Neuronal stem cell (in vitro differentiated cells): ENCODE data around the gene MACROD2.

Experiments
- DNase-seq: peaks from one replicate; pipeline ENCODE4 v3.0.0-alpha.2; 2013; ENCODE audit warnings: low spot score
- H2AFZ ChIP-seq: one replicate; pipeline ENCODE4 v1.6.1; 2013; ENCODE audit warnings: mild to moderate bottlenecking, low read length, inconsistent platforms
- H2AK5ac ChIP-seq: 2 replicates; pipeline ENCODE4 v1.6.1; 2013; ENCODE audit warnings: low read depth, mild to moderate bottlenecking, inconsistent platforms, low read length, moderate library complexity, mixed read lengths
- H2BK120ac ChIP-seq: 2 replicates; pipeline ENCODE4 v1.6.1; 2013; ENCODE audit warnings: low read depth, mild to moderate bottlenecking, inconsistent platforms, low read length, moderate library complexity, mixed read lengths
- H2BK12ac ChIP-seq: one replicate; pipeline ENCODE4 v1.6.1; 2013; ENCODE audit warnings: low read length, inconsistent platforms
- H2BK15ac ChIP-seq: 2 replicates; pipeline ENCODE4 v1.6.1; 2013; ENCODE audit warnings: mild to moderate bottlenecking, low read length, inconsistent platforms, mixed read lengths
- H2BK5ac ChIP-seq: one replicate; pipeline ENCODE4 v1.6.1; 2013; ENCODE audit warnings: inconsistent platforms, mild to moderate bottlenecking, low read length, moderate library complexity
- H3K14ac ChIP-seq: one replicate; pipeline ENCODE4 v1.6.1; 2013; ENCODE audit warnings: low read length, inconsistent platforms
- H3K18ac ChIP-seq: 2 replicates; pipeline ENCODE4 v1.6.1; 2013; ENCODE audit warnings: low read length, inconsistent platforms
- H3K23ac ChIP-seq: 2 replicates; pipeline ENCODE4 v1.6.1; 2013; ENCODE audit warnings: low read depth, mild to moderate bottlenecking, mixed read lengths, low read length, inconsistent platforms; ENCODE audit not compliant: poor library complexity
- H3K27ac ChIP-seq: replicated peaks from 3 replicates; pipeline ENCODE4 v1.5.1; 2013; ENCODE audit warnings: low read length, inconsistent platforms
- H3K27me3 ChIP-seq, 3 experiments: 2 replicates each; pipeline ENCODE4 v1.6.1; 2013; ENCODE audit warnings: low read length in 3 of 3, mild to moderate bottlenecking in 2 of 3, inconsistent platforms in 1 of 3, low read depth in 1 of 3, mixed read lengths in 1 of 3, moderate library complexity in 1 of 3; ENCODE audit not compliant: control insufficient read depth in 3 of 3, insufficient read depth in 3 of 3
- H3K36me3 ChIP-seq, 2 donors: replicated peaks in 1 of 2; 2 replicates each; pipeline ENCODE4 v1.6.1; 2013; ENCODE audit warnings: low read length in 2 of 2; ENCODE audit not compliant: control insufficient read depth in 2 of 2, insufficient read depth in 2 of 2
- H3K4ac ChIP-seq: 2 replicates; pipeline ENCODE4 v1.6.1; 2013; ENCODE audit warnings: inconsistent platforms, mild to moderate bottlenecking, low read length, moderate library complexity
- H3K4me1 ChIP-seq, 2 donors: 1 replicate in 1 of 2; 2 replicates in 1 of 2; pipeline ENCODE4 v1.6.1; 2013; ENCODE audit warnings: low read length in 2 of 2, low read depth in 1 of 2; ENCODE audit not compliant: control insufficient read depth in 2 of 2, insufficient read depth in 1 of 2
- H3K4me2 ChIP-seq: one replicate; pipeline ENCODE4 v1.6.1; 2013; ENCODE audit warnings: mild to moderate bottlenecking, low read length, inconsistent platforms; ENCODE audit not compliant: insufficient read depth, poor library complexity, severe bottlenecking
- H3K4me3 ChIP-seq, 2 donors: 2 replicates each; pipeline ENCODE4 v1.5.1; 2013; ENCODE audit warnings: low read length in 2 of 2, mild to moderate bottlenecking in 2 of 2, inconsistent platforms in 1 of 2, moderate library complexity in 1 of 2
- H3K79me1 ChIP-seq: one replicate; pipeline ENCODE4 v1.6.1; 2013; ENCODE audit warnings: low read depth, mild to moderate bottlenecking, inconsistent platforms, low read length, moderate library complexity
- H3K9ac ChIP-seq: one replicate; pipeline ENCODE4 v1.6.1; 2013; ENCODE audit warnings: mild to moderate bottlenecking, low read depth, low read length, inconsistent platforms; ENCODE audit not compliant: poor library complexity
- H3K9me3 ChIP-seq, 2 donors: replicated peaks in 1 of 2; 2 replicates each; pipeline versions ENCODE3 to v1.6.1; 2013; ENCODE audit warnings: low read length in 2 of 2, mild to moderate bottlenecking in 2 of 2, inconsistent platforms in 1 of 2, low read depth in 1 of 2, mixed read lengths in 1 of 2, moderate library complexity in 1 of 2; ENCODE audit not compliant: control insufficient read depth in 2 of 2, insufficient read depth in 1 of 2
- H4K8ac ChIP-seq: one replicate; pipeline ENCODE4 v1.6.1; 2013; ENCODE audit warnings: low read depth, mild to moderate bottlenecking, inconsistent platforms, low read length, moderate library complexity
- H4K91ac ChIP-seq: one replicate; pipeline ENCODE4 v1.6.1; 2013; ENCODE audit warnings: low read length, low read depth, mild to moderate bottlenecking, inconsistent platforms; ENCODE audit not compliant: poor library complexity
- WGBS, 2 donors: extraction: QIAGEN DNeasy Blood & Tissue Kit; methylation state at CpG; one replicate each; pipeline ENCODE4 v1.1.7; 2013; ENCODE audit warnings: missing lambda C conversion rate in 2 of 2, mixed read lengths in 1 of 2; ENCODE audit not compliant: insufficient read length in 2 of 2, insufficient replicate concordance in 1 of 2; ENCODE audit errors: extremely low coverage in 2 of 2; 5-methylcytosine and 5-hydroxymethylcytosine counted together

Gene MACROD2

DNA sequence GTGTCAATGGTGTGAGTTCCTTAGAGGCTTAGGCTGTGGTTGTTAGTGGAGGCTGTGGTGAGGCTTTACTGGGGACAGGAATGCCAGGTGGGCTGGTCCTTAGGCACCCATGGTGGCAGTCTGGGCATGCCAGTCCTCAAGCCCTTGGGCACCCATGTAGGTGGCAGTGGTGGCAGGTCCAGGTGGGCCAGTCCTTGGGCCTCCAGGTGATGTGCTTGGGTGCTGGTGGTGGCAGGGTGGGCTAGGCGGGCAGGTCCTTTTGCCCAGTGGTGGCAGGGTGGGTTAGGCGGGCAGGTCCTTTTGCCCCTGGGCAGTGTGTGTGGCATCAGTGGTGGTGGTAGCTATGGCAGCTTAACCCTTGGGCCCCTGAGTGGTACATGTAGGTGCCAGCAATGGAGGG is 208.3 kb downstream of the MACROD2 start:
- Histone ChIP-seq H3K9ac (no peak overlapping the region), H2BK5ac (no peak overlapping the region), H4K8ac (no peak overlapping the region), H3K4me3 (no peak overlapping the region), H3K4me2 (no peak overlapping the region), H3K79me1 (no peaks in the 10 kb centered on the region), H3K4me1 (peaks cover 0 to 6% of the 10 kb centered on the region in 2 donors), H2BK120ac (no peak overlapping the region), H3K9me3 (peaks cover 0 to 3% of the 10 kb centered on the region in 2 donors), H3K27ac (no peak overlapping the region), H3K14ac (no peak overlapping the region), H3K36me3 (no peaks in the 10 kb centered on the region), H3K18ac (no peak overlapping the region), H3K23ac (no peak overlapping the region), H3K4ac (no peak overlapping the region), H2BK15ac (no peak overlapping the region), H2BK12ac (no peak overlapping the region), H2AK5ac (no peak overlapping the region), H4K91ac (no peak overlapping the region), H2AFZ (no peak overlapping the region), H3K27me3 (no peaks in the 10 kb centered on the region)
- no CpG with 5 or more reads among the region's 2 CpGs for WGBS, 2 donors
- no peak for DNase-seq

- H3K4ac ChIP-seq: no peak overlapping the region
- no peak overlapping the region for H3K18ac ChIP-seq
- H3K4me2 ChIP-seq: no peak overlapping the region
- no peak overlapping the region for H2BK15ac ChIP-seq
- no peaks in the 10 kb centered on the region for H3K79me1 ChIP-seq
- no CpG with 5 or more reads among the region's 4 CpGs for WGBS, 2 donors
- H2BK120ac ChIP-seq: no peak overlapping the region
- H2BK12ac ChIP-seq: no peak overlapping the region
- H3K23ac ChIP-seq: no peak overlapping the region
- H3K27ac ChIP-seq: no peak overlapping the region
- H3K27me3 ChIP-seq: no peaks in the 10 kb centered on the region
- H3K4me1 ChIP-seq: no peaks in the 10 kb centered on the region
- no peak overlapping the region for H4K8ac ChIP-seq
- no peak for DNase-seq
- no peak overlapping the region for H2AFZ ChIP-seq
- H3K36me3 ChIP-seq: no peaks in the 10 kb centered on the region
- H3K9ac ChIP-seq: no peak overlapping the region
- no peak overlapping the region for H3K14ac ChIP-seq
- H4K91ac ChIP-seq: no peak overlapping the region
- no peak overlapping the region for H2AK5ac ChIP-seq
- H3K9me3 ChIP-seq: peaks cover 0 to 3% of the 10 kb centered on the region in 2 donors
- H3K4me3 ChIP-seq: no peak overlapping the region
- no peak overlapping the region for H2BK5ac ChIP-seq
Measured at GRCh38 chr20:14207591-14207990, 212.3 kb downstream of the MACROD2 start.

- Histone ChIP-seq H3K9me3 (no peaks in the 10 kb centered on the region), H2BK12ac (no peak overlapping the region), H3K4me2 (no peak overlapping the region), H3K4me3 (no peak overlapping the region), H3K79me1 (no peaks in the 10 kb centered on the region), H2BK120ac (no peak overlapping the region), H4K8ac (no peak overlapping the region), H3K4me1 (no peaks in the 10 kb centered on the region), H2BK5ac (no peak overlapping the region), H3K27ac (no peak overlapping the region), H2BK15ac (no peak overlapping the region), H3K18ac (no peak overlapping the region), H3K23ac (no peak overlapping the region), H3K36me3 (no peaks in the 10 kb centered on the region), H3K27me3 (no peaks in the 10 kb centered on the region), H3K4ac (no peak overlapping the region), H2AK5ac (no peak overlapping the region), H2AFZ (no peak overlapping the region), H4K91ac (no peak overlapping the region), H3K14ac (no peak overlapping the region), H3K9ac (no peak overlapping the region)
- no peak for DNase-seq
- no CpG with 5 or more reads among the region's 1 CpG for WGBS, 2 donors
Measured at GRCh38 chr20:14208956-14209355, 213.6 kb downstream of the MACROD2 start.

- no peak overlapping the region for H4K8ac ChIP-seq
- no peak overlapping the region for H3K4me3 ChIP-seq
- no peak overlapping the region for H4K91ac ChIP-seq
- H3K4me1 ChIP-seq: no peaks in the 10 kb centered on the region
- H3K14ac ChIP-seq: no peak overlapping the region
- H3K9me3 ChIP-seq: no peaks in the 10 kb centered on the region
- no peak overlapping the region for H3K9ac ChIP-seq
- no peak overlapping the region for H3K4me2 ChIP-seq
- WGBS, 2 donors: no CpG with 5 or more reads among the region's 1 CpG
- H3K27me3 ChIP-seq: no peaks in the 10 kb centered on the region
- DNase-seq: no peak
- H2BK15ac ChIP-seq: no peak overlapping the region
- no peak overlapping the region for H2AK5ac ChIP-seq
- H2BK5ac ChIP-seq: no peak overlapping the region
- no peak overlapping the region for H3K4ac ChIP-seq
- no peak overlapping the region for H3K27ac ChIP-seq
- H3K23ac ChIP-seq: no peak overlapping the region
- no peaks in the 10 kb centered on the region for H3K36me3 ChIP-seq
- H3K79me1 ChIP-seq: no peaks in the 10 kb centered on the region
- H2BK120ac ChIP-seq: no peak overlapping the region
- no peak overlapping the region for H3K18ac ChIP-seq
- no peak overlapping the region for H2AFZ ChIP-seq
- H2BK12ac ChIP-seq: no peak overlapping the region
Measured at GRCh38 chr20:14210146-14210545, 214.8 kb downstream of the MACROD2 start.
